HAP-1 (cell line): ENCODE data around the gene TFF2.

Experiments
- DNase-seq, 2 experiments: peaks; one replicate each; pipeline ENCODE4 v3.0.0-alpha.2; 2016 to 2020; ENCODE audit warnings: low spot score in 2 of 2
- H3K27me3 ChIP-seq: fragments of 250-450 bp; sonication (Bioruptor Pico); 2 replicates; pipeline ENCODE4 v1.5.1; 2020; ENCODE audit warnings: low read depth, mild to moderate bottlenecking, moderate library complexity
- H3K36me3 ChIP-seq: fragments of 250-450 bp; sonication (Bioruptor Pico); replicated peaks from 2 replicates; pipeline ENCODE4 v1.5.1; 2020; ENCODE audit warnings: mild to moderate bottlenecking
- H3K4me1 ChIP-seq: fragments of 250-450 bp; sonication (Bioruptor Pico); 2 replicates; pipeline ENCODE4 v1.5.1; 2020; ENCODE audit warnings: mild to moderate bottlenecking
- H3K4me3 ChIP-seq: fragments of 250-450 bp; sonication (Bioruptor Pico); 2 replicates; pipeline ENCODE4 v1.5.1; 2020; ENCODE audit warnings: mild to moderate bottlenecking, moderate library complexity
- H3K9me3 ChIP-seq: fragments of 250-450 bp; sonication (Bioruptor Pico); 2 replicates; pipeline ENCODE4 v1.5.1; 2020; ENCODE audit warnings: mild to moderate bottlenecking, moderate library complexity
- in situ Hi-C: fragments of 300-500 bp; cut with MboI; formaldehyde crosslinking; loops from 3 replicates; pipeline ENCODE4 v1.14.3; 2020; ENCODE audit warnings: low sequenced_read_pairs, inconsistent platforms, mixed read lengths

The TFF2 gene

DNA sequence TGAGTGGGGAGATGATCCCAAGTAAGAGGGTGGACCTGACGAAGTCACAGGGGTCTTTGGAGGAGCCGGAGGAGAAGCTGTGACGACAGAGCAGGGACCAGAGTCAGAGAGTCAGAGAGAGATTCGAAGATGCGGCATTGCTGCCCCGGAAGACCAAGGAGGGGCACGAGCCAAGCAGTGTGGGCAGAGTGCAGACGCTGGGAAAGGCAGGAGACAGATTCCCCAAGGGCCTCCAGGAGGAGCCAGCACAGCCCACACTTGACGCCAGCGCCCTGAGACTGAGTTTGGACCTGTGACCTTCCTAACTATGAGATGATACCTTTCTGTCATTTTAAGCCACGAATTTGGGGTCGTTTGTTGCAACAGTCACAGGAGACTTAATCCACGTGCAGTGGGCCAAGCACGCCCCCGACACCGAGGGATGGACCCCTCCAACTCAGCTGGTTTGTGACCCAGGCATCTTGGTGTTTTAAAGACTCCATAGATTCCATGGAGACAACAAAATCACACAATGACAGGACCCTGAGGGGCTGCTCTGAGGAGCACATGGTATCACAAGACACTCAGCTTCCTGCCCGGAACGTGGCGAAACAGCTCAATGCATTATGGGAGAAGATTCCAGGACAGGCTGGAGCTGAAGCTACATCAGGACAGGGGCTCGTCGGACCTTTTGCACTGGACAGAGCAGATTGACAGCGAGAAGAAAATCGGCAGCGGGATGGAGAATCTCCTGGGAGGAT lies 26.6 kb upstream of the TFF2 start:
- DNase-seq: no peak
- Histone ChIP-seq H3K36me3 (no peaks in the 10 kb centered on the region), H3K4me1 (no peaks in the 10 kb centered on the region), H3K4me3 (no peak overlapping the region), H3K27me3 (no peaks in the 10 kb centered on the region), H3K9me3 (no peaks in the 10 kb centered on the region)
- in situ Hi-C loops: no loop called here

DNA sequence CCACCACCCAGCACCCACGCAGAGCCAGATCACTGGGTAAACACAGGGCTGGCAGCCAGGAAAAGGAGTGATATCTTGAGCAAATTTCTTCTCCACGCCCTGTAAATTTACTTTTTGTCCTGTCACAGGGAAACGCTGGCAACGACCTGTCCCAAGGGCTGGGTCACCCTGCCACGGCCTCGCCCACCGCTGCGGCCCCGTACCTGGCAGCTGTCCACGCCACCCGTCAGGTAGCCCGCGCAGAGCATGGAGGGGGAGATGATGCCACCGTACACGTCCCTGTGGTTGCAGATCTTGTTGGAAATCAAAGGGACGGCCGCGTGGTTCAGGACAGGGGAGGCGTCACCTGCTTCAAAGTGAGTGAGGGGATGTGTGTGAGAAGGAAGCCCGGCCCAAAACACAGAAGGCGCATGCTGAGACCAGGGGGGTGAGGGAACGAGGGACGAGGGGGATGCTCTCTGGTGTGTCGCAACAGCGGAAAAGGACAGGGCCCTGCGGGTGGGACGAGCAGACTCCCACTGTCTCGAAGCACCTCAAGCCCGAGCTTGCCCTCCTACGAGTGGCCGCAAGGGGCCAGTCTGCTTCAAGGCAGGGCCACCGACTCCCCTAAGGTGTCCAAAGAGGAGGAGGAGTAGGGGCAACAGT lies 25.7 kb upstream of the TFF2 start:
- H3K36me3 ChIP-seq: no peaks in the 10 kb centered on the region
- no peak overlapping the region for H3K4me3 ChIP-seq
- no peaks in the 10 kb centered on the region for H3K4me1 ChIP-seq
- in situ Hi-C loops: no loop called here
- no peaks in the 10 kb centered on the region for H3K27me3 ChIP-seq
- no peak for DNase-seq
- H3K9me3 ChIP-seq: no peaks in the 10 kb centered on the region

DNA sequence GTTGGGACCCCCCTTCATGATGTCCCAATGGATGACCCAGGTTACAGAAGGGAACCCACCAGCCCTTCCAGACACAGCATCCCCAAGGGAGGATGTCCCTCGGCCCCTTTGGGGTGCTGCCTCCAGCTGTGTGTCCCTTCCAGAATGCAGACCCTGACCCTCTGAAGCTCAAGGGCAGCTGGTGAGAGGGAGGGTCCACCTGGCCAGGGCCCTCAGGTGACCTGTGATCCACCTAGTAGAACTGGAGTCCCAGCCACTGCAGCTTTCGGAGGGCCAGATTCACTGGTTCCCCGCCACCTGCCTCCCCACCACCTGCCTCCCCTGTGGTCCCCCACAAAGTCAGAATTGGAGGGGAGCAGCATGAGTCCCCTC lies 25.2 kb upstream of the TFF2 start:
- Histone ChIP-seq H3K36me3 (no peaks in the 10 kb centered on the region), H3K4me1 (no peaks in the 10 kb centered on the region), H3K4me3 (no peak overlapping the region), H3K9me3 (no peaks in the 10 kb centered on the region), H3K27me3 (no peaks in the 10 kb centered on the region)
- in situ Hi-C loops: no loop called here
- DNase-seq: no peak

DNA sequence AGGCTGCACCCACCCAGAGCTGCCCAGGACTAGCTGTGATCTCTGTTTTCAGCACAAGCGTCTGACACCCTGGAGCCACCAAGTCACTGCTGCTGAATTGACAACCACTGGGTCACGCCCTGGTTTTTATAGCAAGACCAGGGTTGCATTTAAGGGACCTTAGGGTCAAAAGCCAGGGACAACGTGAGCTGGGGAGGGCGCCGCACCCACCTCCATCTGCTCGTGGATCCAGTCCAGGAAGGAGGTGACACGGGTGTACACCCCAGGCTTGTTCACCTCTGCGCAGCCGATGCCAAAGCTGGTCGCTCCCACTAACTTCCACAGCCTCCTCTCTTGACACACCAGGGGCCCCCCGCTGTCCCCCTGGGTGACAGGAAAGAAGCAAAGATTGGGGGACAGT lies 24.7 kb upstream of the TFF2 start:
- H3K4me1 ChIP-seq: no peaks in the 10 kb centered on the region
- H3K36me3 ChIP-seq: no peaks in the 10 kb centered on the region
- no peak overlapping the region for H3K4me3 ChIP-seq
- no peaks in the 10 kb centered on the region for H3K9me3 ChIP-seq
- no peaks in the 10 kb centered on the region for H3K27me3 ChIP-seq
- DNase-seq: no peak
- in situ Hi-C loops: no loop called here

DNA sequence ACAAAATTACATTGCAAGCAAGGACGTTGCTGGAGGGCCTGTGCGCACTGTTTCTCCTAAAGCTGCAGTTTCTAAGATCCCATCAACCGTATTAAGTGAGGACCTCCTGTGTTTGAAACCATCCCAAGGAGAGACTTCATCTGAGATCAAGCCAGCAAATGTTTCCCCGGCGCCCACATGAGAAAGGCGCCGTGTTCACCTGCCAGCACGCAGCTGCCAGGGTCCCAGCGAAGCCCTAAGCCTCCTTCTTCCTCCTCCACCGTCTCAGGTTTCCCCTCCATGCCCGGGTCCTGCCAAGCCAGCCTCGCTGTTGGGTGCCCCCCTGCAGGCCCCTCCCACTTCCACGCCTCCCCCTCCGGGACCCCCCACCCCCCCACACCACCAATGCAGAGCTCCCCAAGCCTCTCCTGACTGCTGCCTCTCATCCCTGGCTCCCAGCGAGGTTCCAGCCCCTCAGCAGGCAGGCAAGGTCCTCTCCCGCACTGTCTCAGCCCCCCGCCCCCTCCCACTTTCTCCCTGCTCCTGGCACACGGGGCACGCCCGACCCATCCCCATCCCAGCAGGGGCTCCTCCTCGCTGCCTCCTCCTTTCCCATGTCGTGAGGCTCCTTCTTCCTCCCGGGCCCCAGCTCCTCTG lies 24.2 kb upstream of the TFF2 start:
- in situ Hi-C loops: no loop called here
- Histone ChIP-seq H3K4me1 (no peaks in the 10 kb centered on the region), H3K36me3 (no peaks in the 10 kb centered on the region), H3K9me3 (no peaks in the 10 kb centered on the region), H3K27me3 (no peaks in the 10 kb centered on the region), H3K4me3 (no peak overlapping the region)
- DNase-seq: no peak

DNA sequence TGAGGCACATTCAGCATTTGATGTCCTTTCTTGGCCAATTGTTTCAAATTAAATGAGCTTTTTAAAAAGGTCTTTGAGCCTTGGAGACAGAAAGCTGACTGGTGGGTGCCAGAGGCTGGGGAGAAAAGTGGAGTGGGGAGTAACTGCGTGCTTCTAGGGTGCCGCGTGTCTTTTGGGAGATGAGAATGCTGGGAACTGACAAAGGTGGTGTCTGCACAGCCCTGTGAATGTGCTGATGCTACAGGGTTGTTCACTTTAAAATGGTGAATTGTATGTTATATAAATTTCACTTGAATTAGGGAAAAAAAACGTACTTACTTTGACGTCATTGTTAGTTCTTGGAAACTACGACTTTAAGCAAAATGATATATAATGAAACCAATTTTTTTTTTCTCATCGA lies 23.7 kb upstream of the TFF2 start:
- H3K4me1 ChIP-seq: no peaks in the 10 kb centered on the region
- H3K4me3 ChIP-seq: no peak overlapping the region
- DNase-seq: no peak
- no peaks in the 10 kb centered on the region for H3K9me3 ChIP-seq
- no peaks in the 10 kb centered on the region for H3K36me3 ChIP-seq
- in situ Hi-C loops: no loop called here
- no peaks in the 10 kb centered on the region for H3K27me3 ChIP-seq

DNA sequence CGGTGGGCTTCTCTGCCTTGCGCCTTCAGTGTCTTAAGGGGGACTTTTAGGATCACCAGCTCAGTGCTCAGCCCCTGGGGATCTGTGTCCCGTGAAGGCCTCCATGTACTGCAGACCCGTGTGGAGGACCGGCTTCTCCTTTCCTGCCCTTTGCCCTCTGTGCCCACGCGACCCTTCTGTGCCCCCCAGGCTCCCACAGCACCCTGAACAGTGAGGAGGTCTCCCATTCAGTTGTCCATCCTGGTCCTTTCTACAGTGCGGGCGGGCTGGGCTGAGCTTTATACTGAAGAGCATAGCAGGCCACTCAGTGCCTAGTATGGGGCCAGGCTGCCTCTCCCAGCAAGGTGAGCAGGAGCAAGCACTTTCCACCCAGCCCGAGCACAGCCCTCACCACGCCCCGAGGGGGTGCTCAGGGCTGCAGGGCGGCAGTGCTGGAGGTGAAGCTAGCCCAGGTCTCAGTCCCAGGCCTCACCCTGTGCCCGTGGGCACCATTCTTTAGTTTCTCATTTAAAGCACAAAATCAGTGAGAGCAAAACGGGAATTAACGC lies 23.2 kb upstream of the TFF2 start:
- H3K4me1 ChIP-seq: no peaks in the 10 kb centered on the region
- no peak for DNase-seq
- in situ Hi-C loops: no loop called here
- H3K27me3 ChIP-seq: no peaks in the 10 kb centered on the region
- H3K36me3 ChIP-seq: no peaks in the 10 kb centered on the region
- H3K4me3 ChIP-seq: no peak overlapping the region
- H3K9me3 ChIP-seq: no peaks in the 10 kb centered on the region

DNA sequence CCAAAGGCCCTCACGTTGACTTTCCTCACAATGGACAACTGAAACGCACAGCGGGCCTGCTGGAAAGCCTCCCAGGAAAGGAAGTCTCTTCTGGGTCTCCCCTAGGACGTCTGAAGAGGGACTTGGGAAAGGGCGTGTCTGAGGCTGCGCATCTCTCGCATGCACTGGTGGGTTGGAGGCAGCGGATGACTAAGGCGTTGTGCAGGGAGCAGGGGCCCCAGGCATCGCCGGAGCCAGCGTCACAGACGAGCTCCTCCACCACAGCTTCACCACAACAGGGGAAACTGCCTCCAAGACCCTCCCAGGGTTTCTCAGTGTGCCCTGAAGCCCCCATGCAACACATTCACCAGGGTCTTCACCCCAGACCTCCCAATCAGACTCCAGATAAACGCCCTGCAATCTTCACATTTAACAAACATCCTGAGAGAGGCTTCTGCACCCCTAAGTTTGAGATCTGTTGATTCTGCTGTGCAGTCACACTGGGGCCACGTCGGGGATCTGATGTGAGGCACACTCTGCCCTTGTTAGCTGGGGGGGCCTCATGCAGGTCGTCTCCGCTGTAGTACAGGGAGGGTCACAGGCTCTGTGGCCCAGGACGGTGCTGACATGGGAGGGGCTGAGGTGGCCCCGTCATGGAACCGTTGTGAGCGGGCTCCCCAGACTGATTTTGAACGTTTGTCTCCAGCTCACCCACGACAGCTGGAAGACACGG lies 22.6 kb upstream of the TFF2 start:
- no peaks in the 10 kb centered on the region for H3K4me1 ChIP-seq
- H3K9me3 ChIP-seq: no peaks in the 10 kb centered on the region
- no peak overlapping the region for H3K4me3 ChIP-seq
- in situ Hi-C loops: no loop called here
- H3K36me3 ChIP-seq: no peaks in the 10 kb centered on the region
- DNase-seq: no peak
- no peaks in the 10 kb centered on the region for H3K27me3 ChIP-seq

DNA sequence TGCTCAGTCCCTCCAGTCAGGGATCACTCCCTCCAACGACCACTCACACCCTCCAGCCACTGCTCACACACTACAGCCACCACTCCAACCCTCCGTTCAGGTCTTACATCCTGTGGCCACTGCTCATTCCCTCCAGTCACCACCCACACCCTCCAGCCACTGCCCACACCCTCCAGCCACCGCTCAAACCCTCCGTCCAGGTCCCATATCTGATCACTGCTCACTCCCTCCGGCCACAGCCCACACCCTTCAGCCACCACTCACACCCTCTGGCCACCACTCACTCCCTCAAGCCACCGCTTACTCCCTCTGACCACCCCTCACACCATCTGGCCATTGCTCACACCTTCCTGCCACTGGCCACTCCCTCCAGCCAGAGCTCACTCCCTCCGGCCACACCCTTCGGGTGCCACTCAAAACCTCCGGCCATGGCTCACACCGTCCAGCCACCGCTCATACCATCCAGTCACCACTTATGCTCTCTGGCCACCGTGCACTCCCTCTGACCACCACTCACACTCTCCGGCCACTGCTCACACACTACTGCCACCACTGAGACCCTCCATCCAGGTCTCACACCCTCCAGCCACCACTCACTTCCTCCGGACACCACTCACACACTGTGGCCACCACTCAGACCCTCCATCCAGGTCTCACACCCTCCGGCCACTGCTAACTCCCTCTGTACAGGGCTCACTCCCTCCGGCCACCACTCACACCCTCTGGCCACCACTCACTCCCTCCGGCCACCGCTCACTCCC lies 20.3 kb upstream of the TFF2 start:
- in situ Hi-C loops: no loop called here
- Histone ChIP-seq H3K27me3 (no peaks in the 10 kb centered on the region), H3K4me3 (no peak overlapping the region), H3K4me1 (no peaks in the 10 kb centered on the region), H3K9me3 (no peaks in the 10 kb centered on the region), H3K36me3 (no peaks in the 10 kb centered on the region)
- no peak for DNase-seq

DNA sequence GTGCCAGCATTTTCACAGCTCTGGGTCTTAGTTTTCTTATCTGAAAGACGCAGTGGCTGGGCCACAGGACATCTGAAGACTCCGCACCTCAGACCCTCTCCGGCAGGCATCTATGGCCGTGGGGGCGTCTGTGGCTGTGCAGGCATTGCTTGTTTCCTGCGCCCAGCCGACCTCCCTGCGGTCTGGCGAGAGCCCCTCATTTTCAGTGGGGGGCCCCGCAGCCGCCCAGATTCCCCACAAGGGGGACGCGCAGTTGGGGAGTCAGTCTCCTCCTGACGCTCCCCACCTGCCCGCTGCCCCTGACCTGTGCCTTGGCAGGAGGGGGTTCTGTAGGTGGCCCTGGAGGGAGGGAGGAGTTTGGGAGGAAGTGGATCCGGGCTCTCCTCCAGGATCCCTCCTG lies 19.0 kb upstream of the TFF2 start:
- no peaks in the 10 kb centered on the region for H3K36me3 ChIP-seq
- in situ Hi-C loops: no loop called here
- H3K4me3 ChIP-seq: no peak overlapping the region
- H3K27me3 ChIP-seq: no peaks in the 10 kb centered on the region
- no peak for DNase-seq
- H3K4me1 ChIP-seq: no peaks in the 10 kb centered on the region
- no peaks in the 10 kb centered on the region for H3K9me3 ChIP-seq

DNA sequence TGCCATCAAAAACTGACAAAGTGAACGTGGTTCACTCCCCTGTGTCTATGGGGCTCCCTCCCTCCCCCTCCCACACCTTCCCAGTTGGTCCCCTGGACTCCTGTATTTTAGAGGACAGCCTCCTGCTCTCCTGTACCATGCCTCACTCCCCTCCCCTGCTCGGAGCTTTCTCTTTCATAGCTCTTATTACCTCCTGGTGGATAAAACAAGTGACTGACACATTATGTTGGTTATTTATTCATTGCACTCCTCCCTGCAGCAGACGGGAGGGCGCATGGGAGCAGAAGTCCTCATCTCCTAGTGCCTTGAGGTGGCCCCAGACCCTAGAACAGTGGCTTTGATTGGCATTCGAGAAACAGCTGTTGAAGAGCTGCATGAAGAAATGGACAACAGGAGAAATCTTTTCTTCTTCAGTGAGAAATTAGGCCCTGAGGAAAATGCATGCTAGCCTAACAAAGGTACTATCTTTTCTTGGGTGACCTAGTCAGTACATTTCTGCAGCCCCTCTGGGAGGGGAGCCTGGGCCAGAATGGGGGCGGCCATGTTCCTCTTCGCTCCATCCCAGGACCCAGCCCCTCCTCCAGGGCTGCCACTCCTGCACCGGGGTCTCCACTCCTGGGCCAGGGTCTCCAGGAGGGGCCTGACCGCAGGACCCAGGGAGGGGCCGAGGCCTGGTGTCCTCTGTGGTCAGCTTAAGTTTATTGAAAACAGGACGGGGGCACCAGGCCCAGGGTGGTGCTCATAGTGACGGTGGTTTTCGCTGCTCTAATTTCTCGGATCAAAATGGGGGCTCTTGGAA lies 16.8 kb upstream of the TFF2 start:
- DNase-seq: no peak
- H3K27me3 ChIP-seq: no peaks in the 10 kb centered on the region
- no peaks in the 10 kb centered on the region for H3K9me3 ChIP-seq
- H3K4me3 ChIP-seq: no peak overlapping the region
- H3K36me3 ChIP-seq: no peaks in the 10 kb centered on the region
- in situ Hi-C loops: no loop called here
- no peaks in the 10 kb centered on the region for H3K4me1 ChIP-seq

DNA sequence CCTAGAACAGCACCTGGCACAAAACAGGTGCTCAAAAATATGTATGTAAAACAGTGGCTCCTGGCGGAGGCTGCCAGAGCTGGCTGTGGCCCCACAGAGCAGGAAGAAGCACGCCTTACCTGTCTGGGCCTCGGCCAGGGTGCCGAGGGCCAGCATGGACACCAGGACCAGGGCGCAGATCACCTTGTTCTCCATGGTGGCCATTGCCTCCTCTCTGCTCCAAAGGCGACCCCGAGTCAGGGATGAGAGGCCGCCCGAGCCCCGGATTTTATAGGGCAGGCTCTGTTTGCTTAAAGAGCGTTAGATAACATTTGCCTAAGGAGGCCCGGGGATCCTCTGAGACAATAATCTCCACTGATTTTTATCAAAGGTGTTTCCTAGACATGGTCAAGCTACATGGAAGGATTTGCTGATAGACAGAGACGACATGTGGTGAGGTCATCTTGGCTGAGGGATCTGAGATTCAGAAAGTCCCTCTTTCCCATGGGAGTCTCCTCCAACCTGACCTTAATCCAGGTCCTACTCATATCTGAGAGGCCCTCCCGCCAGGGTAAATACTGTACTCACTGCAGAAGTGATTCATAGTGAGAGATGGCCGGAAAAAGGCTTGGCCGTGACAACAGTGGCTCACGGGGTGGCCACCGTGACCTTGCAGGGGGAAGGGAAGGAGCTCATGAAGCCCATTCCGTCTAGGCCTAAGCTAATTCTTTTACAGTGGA lies 15.7 kb upstream of the TFF2 start, which contains the start of gene TFF1:
TSS of gene TFF1 (minus strand) at position 244 of the 719 bp plus-strand sequence. CDS start at position 204, 40 bp downstream.
- H3K9me3 ChIP-seq: no peaks in the 10 kb centered on the region

More for the DNA sequence above, 15.7 kb upstream of the TFF2 start, which contains the start of gene TFF1:
- Histone ChIP-seq H3K4me3 (no peak within 1 kb of the TSS), H3K4me1 (no peaks in the 10 kb centered on the region), H3K27me3 (no peaks in the 10 kb centered on the region), H3K36me3 (no peaks in the 10 kb centered on the region)
- DNase-seq: no peak
- in situ Hi-C loops: no loop called here
